ENCODE measurements around the gene SMCO2. TPM values are rescaled to one million over a fixed set of nuclear protein-coding genes. Genes with fewer than 3 reads are reported as not detected.

Gene SMCO2
- total RNA-seq, 1 experiment from 2014 or later, result not detected

GRCh38 chr12:27549801-27550652 lies 103.5 kb downstream of the SMCO2 start (continued):
- TF ChIP-seq FOSL1 (IDR thresholded peaks at IDR 0.05; ENCODE audit: low read depth) (peak; percentile 46; the same call in 1 of the 2 replicates), POLR2A (IDR thresholded peaks at IDR 0.05; ENCODE audit: borderline replicate concordance, extremely low read depth, insufficient read depth, insufficient read length) (no peak), ATF3 (IDR thresholded peaks at IDR 0.05) (peak; percentile 88), POLR2AphosphoS5 (IDR thresholded peaks at IDR 0.05; ENCODE audit: low read depth, low read length) (0 out of 2 replicates have a peak, but pooled peaks have one; percentile 10), CBX3 (IDR thresholded peaks at IDR 0.05; ENCODE audit: low read depth) (peak; percentile 85)

- CTCF ChIA-PET, result no interaction called here
- ATAC-seq (no peak), DNase-seq (ENCODE audit: low read depth, low spot score) (no peak)
- Histone ChIP-seq H3K4me2 (ENCODE audit: low read length) (peak overlapping the region; percentile 84), H3K9me3 (ENCODE audit: control insufficient read depth in 1 of 2, insufficient read depth in 1 of 2, low read depth in 1 of 2, low read length in 2 of 2) (no peaks in the 10 kb centered on the region), H3K36me3 (ENCODE audit: control insufficient read depth in 1 of 2, insufficient read depth in 2 of 2, low read length in 2 of 2) (no peaks in the 10 kb centered on the region), H3K27ac (ENCODE audit: low read depth, low read length) (peak overlapping the region; percentile 82), H4K20me1 (ENCODE audit: insufficient read depth) (no peaks in the 10 kb centered on the region; the same call in 1 of the 2 replicates), H3K9me2 (ENCODE audit: insufficient read depth) (no peaks in the 10 kb centered on the region), H3K4me1 (ENCODE audit: control insufficient read depth in 1 of 2, insufficient read depth in 2 of 2, low read length in 2 of 2) (peaks cover 86 to 97% of the 10 kb centered on the region in 2 experiments), H3K4me3 (replicated peaks in 1 of 2; ENCODE audit: low read depth in 1 of 2, low read length in 2 of 2) (peak overlapping the region in 1 of 2 experiments; percentile 48; a peak in 1 of 4 replicates), H3K79me2 (ENCODE audit: insufficient read depth, low read length) (peaks cover 87% of the 10 kb centered on the region), H3K9ac (ENCODE audit: low read length) (peak overlapping the region; percentile 62), H2AFZ (ENCODE audit: low read depth, low read length, poor library complexity, severe bottlenecking) (no peak overlapping the region), H3K27me3 (ENCODE audit: insufficient read depth, low read length) (no peaks in the 10 kb centered on the region)
- intact Hi-C loops (cut with micrococcal nuclease), result no loop called here
- no TSS peak for BruUV-seq (replicated peaks)
- RAD21 ChIA-PET (ENCODE audit: low non-redundant PET in 1 of 2, low total read pairs in 2 of 2, uncharacterized antibody in 2 of 2, unreplicated experiment in 2 of 2), result interaction anchor here in 1 of 2 experiments (1.5 kb wide), 1 partner anchor 27 kb away, joined by 4 read pairs; the partner anchor contains the start of gene PPFIBP1
- POLR2A ChIA-PET, result interaction anchor here (2.8 kb wide), 1 partner anchor 27 kb away, joined by 10 read pairs; the partner anchor contains the start of gene PPFIBP1
- no peak for TF ChIP-seq YY1 (IDR thresholded peaks at IDR 0.05; ENCODE audit: extremely low read depth, insufficient replicate concordance, low read depth, low read length)
- TF ChIP-seq CTCF (IDR thresholded peaks at IDR 0.05 in 2 of 3, conservative IDR thresholded peaks at IDR 0.05 in 1 of 3; ENCODE audit: borderline replicate concordance in 1 of 3, insufficient read depth in 1 of 3, low read depth in 2 of 3, low read length in 2 of 3), result no peak
- TF ChIP-seq SP1 (IDR thresholded peaks at IDR 0.05; ENCODE audit: low read depth), result no peak
- TF ChIP-seq EZH2 (IDR thresholded peaks at IDR 0.05), result no peak
- TF ChIP-seq SRF (IDR thresholded peaks at IDR 0.05; ENCODE audit: low read depth), result no peak
- TF ChIP-seq EZH2phosphoT487 (IDR thresholded peaks at IDR 0.05; ENCODE audit: borderline replicate concordance), result no peak
- no peak for TF ChIP-seq EGR1 (IDR thresholded peaks at IDR 0.05; ENCODE audit: low read depth)
- no peak for TF ChIP-seq ELF1 (IDR thresholded peaks at IDR 0.05; ENCODE audit: borderline replicate concordance, low read depth)
- TF ChIP-seq JUND (IDR thresholded peaks at IDR 0.05), result no peak
- TF ChIP-seq ZNF274 (IDR thresholded peaks at IDR 0.05; ENCODE audit: low read depth, low read length), result no peak
- no peak for TF ChIP-seq POLR2AphosphoS5 (IDR thresholded peaks at IDR 0.05; ENCODE audit: low read depth, low read length)
- TF ChIP-seq CEBPB (IDR thresholded peaks at IDR 0.05; ENCODE audit: low read depth), result no peak
- no peak for TF ChIP-seq TCF7L2 (IDR thresholded peaks at IDR 0.05; ENCODE audit: borderline replicate concordance, extremely low read depth, insufficient read depth, insufficient read length)
These were observed 104.1 kb downstream of the SMCO2 start for GRCh38 chr12:27550653-27550975.
